ENCODE measurements around the gene KLHL10.

KLHL10 gene

DNA sequence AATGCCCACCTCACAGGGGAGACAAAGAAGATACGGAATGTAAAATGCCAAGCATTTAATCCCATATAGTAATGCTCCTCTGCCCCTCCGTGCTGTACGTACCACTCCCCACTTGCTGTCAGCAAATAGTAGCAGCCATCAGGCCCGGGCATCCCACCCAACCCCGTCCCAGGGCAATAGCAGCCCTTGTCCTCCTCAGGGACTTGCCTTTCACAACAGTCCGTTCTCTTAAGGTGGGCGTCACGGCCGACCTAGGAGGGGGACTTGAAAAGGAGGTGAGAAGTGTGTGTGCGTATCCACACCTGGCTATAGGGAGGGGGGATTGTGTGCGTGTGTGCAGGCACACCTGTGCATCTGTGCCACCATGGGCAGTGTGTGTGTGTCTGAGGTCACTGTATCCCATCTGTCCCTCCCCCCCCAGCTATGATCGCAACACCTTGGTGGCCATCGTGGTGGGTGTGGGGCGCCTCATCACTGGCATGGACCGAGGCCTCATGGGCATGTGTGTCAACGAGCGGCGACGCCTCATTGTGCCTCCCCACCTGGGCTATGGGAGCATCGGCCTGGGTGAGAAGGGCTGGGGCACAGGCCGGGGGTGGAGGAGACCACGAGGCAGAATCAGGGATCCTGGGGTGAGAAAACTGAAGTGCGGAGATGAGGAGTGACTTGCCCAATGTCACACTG, 20.8 kb upstream of the KLHL10 start:
- H3K4me3 ChIP-seq: no peak overlapping the region
- H3K27ac ChIP-seq: no peak overlapping the region
- TF ChIP-seq, protein P1, sequence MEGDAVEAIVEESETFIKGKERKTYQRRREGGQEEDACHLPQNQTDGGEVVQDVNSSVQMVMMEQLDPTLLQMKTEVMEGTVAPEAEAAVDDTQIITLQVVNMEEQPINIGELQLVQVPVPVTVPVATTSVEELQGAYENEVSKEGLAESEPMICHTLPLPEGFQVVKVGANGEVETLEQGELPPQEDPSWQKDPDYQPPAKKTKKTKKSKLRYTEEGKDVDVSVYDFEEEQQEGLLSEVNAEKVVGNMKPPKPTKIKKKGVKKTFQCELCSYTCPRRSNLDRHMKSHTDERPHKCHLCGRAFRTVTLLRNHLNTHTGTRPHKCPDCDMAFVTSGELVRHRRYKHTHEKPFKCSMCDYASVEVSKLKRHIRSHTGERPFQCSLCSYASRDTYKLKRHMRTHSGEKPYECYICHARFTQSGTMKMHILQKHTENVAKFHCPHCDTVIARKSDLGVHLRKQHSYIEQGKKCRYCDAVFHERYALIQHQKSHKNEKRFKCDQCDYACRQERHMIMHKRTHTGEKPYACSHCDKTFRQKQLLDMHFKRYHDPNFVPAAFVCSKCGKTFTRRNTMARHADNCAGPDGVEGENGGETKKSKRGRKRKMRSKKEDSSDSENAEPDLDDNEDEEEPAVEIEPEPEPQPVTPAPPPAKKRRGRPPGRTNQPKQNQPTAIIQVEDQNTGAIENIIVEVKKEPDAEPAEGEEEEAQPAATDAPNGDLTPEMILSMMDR (IDR thresholded peaks at IDR 0.05): no peak
- DNase-seq (ENCODE audit: low spot score): no peak

DNA sequence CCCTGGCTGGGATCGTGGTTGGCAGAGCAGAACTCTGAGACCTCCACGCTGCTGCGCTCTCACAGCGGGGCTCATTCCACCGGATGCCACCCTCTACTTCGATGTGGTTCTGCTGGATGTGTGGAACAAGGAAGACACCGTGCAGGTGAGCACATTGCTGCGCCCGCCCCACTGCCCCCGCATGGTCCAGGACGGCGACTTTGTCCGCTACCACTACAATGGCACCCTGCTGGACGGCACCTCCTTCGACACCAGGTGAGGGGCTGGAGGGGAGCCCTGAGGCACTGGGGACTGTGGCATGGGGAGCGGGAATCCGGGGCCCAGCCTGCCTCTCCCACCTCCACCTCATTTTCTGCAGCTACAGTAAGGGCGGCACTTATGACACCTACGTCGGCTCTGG, 19.6 kb upstream of the KLHL10 start:
- DNase-seq (ENCODE audit: low spot score): no peak
- TF ChIP-seq, protein P1 (IDR thresholded peaks at IDR 0.05): no peak
- H3K4me3 ChIP-seq: no peak overlapping the region
- no peak overlapping the region for H3K27ac ChIP-seq

DNA sequence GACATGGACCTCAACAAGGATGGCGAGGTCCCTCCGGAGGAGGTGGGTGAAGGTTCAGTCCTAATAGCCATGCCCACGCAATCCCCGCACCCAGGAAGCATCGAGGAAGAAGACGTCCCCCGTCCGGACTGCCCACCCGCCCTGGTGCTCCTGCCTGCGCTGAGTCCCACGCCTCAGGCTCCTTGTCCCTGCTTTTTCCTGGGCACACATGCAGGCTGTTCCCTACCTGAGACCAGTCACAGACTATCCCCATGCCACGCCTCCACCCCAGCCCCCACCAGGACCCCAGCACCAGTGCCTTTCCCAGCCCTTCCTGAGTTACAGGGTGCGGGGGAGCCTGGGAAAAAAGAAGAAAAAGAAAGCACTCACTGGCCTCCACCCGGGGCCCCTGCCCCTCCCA, 15.8 kb upstream of the KLHL10 start:
- Histone ChIP-seq H3K27ac (no peak overlapping the region), H3K4me3 (no peak overlapping the region)
- TF ChIP-seq, protein P1 (IDR thresholded peaks at IDR 0.05): no peak
- no peak for DNase-seq (ENCODE audit: low spot score)

DNA sequence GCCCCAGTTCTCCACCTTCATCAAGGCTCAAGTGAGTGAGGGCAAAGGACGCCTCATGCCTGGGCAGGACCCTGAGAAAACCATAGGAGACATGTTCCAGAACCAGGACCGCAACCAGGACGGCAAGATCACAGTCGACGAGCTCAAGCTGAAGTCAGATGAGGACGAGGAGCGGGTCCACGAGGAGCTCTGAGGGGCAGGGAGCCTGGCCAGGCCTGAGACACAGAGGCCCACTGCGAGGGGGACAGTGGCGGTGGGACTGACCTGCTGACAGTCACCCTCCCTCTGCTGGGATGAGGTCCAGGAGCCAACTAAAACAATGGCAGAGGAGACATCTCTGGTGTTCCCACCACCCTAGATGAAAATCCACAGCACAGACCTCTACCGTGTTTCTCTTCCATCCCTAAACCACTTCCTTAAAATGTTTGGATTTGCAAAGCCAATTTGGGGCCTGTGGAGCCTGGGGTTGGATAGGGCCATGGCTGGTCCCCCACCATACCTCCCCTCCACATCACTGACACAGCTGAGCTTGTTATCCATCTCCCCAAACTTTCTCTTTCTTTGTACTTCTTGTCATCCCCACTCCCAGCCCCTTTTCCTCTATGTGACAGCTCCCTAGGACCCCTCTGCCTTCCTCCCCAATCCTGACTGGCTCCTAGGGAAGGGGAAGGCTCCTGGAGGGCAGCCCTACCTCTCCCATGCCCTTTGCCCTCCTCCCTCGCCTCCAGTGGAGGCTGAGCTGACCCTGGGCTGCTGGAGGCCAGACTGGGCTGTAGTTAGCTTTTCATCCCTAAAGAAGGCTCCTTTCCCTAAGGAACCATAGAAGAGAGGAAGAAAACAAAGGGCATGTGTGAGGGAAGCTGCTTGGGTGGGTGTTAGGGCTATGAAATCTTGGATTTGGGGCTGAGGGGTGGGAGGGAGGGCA, 15.1 kb upstream of the KLHL10 start:
- TF ChIP-seq, protein P1 (IDR thresholded peaks at IDR 0.05): no peak
- no peak for DNase-seq (ENCODE audit: low spot score)
- Histone ChIP-seq H3K27ac (no peak overlapping the region), H3K4me3 (no peak overlapping the region)

DNA sequence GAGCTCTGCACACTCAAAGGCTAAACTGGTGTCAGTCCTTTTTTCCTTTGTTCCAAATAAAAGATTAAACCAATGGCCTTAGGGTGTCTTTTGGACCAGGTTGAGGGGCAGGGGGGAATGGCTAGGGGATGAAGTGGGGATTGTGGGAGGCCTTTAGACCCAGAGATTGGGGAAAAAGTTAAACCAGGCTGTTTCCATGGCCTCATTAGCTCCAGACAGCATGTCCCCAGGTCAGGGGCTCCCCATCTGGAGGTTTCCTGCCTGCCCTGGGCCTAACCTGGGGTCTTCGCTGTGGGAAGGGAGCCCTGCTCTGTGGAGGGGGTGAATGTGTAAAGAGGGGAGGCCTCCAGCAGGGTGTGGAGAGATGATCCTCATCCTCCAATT, 14.5 kb upstream of the KLHL10 start:
- no peak overlapping the region for H3K4me3 ChIP-seq
- DNase-seq (ENCODE audit: low spot score): no peak
- TF ChIP-seq, protein P1 (IDR thresholded peaks at IDR 0.05): no peak
- H3K27ac ChIP-seq: no peak overlapping the region

DNA sequence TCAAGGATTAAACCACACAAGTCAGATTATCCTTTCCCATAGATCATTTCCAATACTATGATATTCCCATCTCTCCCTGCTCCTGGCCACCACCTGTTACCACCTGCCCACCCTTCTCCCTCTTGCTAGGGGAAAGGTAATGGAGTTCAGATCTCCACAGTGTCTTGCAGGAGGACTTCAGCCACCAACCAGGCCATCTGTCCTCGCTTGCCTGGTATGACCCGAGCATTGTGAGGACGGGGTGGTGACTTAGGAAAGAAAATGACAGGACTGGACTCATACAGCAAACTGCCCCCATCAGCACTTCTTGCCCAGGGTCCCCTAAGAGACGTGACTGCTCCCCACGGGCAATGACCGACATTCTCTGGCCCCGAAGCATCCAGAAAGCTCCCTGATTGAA, 14.0 kb upstream of the KLHL10 start:
- TF ChIP-seq, protein P1 (IDR thresholded peaks at IDR 0.05): no peak
- Histone ChIP-seq H3K27ac (no peak overlapping the region), H3K4me3 (no peak overlapping the region)
- no peak for DNase-seq (ENCODE audit: low spot score)
